ENCODE results near the gene MYH11.

The MYH11 gene

GRCh38 chr16:15777533-15778203 is 79.2 kb downstream of the MYH11 start:
- peak; percentile 39 for DNase-seq (ENCODE audit: low spot score)

- no peak for DNase-seq (ENCODE audit: low spot score)
These were observed 80.3 kb downstream of the MYH11 start for GRCh38 chr16:15776572-15776971.

GRCh38 chr16:15775663-15776304 is 81.0 kb downstream of the MYH11 start:
- peak; percentile 34 for DNase-seq (ENCODE audit: low spot score)

GRCh38 chr16:15775209-15775608 is 81.6 kb downstream of the MYH11 start:
- DNase-seq (ENCODE audit: low spot score) = no peak

- DNase-seq (ENCODE audit: low spot score) = no peak
These were observed 82.9 kb downstream of the MYH11 start for GRCh38 chr16:15773968-15774367.

GRCh38 chr16:15772579-15773293 is 84.1 kb downstream of the MYH11 start:
- no peak for DNase-seq (ENCODE audit: low spot score)

- DNase-seq (ENCODE audit: low spot score) = no peak
These were observed 85.1 kb downstream of the MYH11 start for GRCh38 chr16:15771694-15772093.

- peak; percentile 69 for DNase-seq (ENCODE audit: low spot score)
These were observed 86.3 kb downstream of the MYH11 start for GRCh38 chr16:15770512-15770911.

GRCh38 chr16:15770107-15770506 is 86.7 kb downstream of the MYH11 start:
- no peak for DNase-seq (ENCODE audit: low spot score)

GRCh38 chr16:15769239-15769638 is 87.6 kb downstream of the MYH11 start:
- no peak for DNase-seq (ENCODE audit: low spot score)

- no peak for DNase-seq (ENCODE audit: low spot score)
These were observed 88.6 kb downstream of the MYH11 start for GRCh38 chr16:15768201-15768600.

GRCh38 chr16:15766918-15767317 is 89.9 kb downstream of the MYH11 start:
- DNase-seq (ENCODE audit: low spot score) = no peak

- DNase-seq (ENCODE audit: low spot score) = peak; percentile 70
These were observed 90.9 kb downstream of the MYH11 start for GRCh38 chr16:15765880-15766279.

GRCh38 chr16:15765116-15765515 is 91.7 kb downstream of the MYH11 start:
- no peak for DNase-seq (ENCODE audit: low spot score)

- no peak for DNase-seq (ENCODE audit: low spot score)
These were observed 92.7 kb downstream of the MYH11 start for GRCh38 chr16:15764112-15764511.

- no peak for DNase-seq (ENCODE audit: low spot score)
These were observed 96.7 kb downstream of the MYH11 start for GRCh38 chr16:15760129-15760528.

- DNase-seq (ENCODE audit: low spot score) = no peak
These were observed 97.8 kb downstream of the MYH11 start for GRCh38 chr16:15759070-15759469.

- DNase-seq (ENCODE audit: low spot score) = no peak
These were observed 99.1 kb downstream of the MYH11 start for GRCh38 chr16:15757630-15758251.

- no peak for DNase-seq (ENCODE audit: low spot score)
These were observed 99.8 kb downstream of the MYH11 start for GRCh38 chr16:15757077-15757386.

GRCh38 chr16:15754821-15755534 is 101.8 kb downstream of the MYH11 start:
- no peak for DNase-seq (ENCODE audit: low spot score)

GRCh38 chr16:15752717-15753488 is 103.9 kb downstream of the MYH11 start:
- no peak for DNase-seq (ENCODE audit: low spot score)

- DNase-seq (ENCODE audit: low spot score) = no peak
These were observed 104.9 kb downstream of the MYH11 start for GRCh38 chr16:15751940-15752339.

Data from AG08395 (cell line).